Left cardiac atrium (tissue), 4 donors: ENCODE data around the gene KCNN3. TPM values are rescaled to one million over a fixed set of nuclear protein-coding genes. Genes with fewer than 3 reads are reported as not detected.
"Not testable (repeated sequence)": the region's sequence is repeated elsewhere in the genome, so short reads cannot be mapped to it uniquely, and the experiment has no call there.

ENCODE experiments used
- ATAC-seq, 2 donors: fragments of 200-7000 bp; cut with Tn5 transposase; one replicate each; pipeline ENCODE4 v1.9.1; 2020; ENCODE audit warnings: mild to moderate bottlenecking in 2 of 2, moderate library complexity in 2 of 2
- DNase-seq: peaks from one replicate; pipeline ENCODE4 v3.0.0-alpha.2; 2020
- intact Hi-C, 2 donors: fragments of 100-400 bp; cut with DNase I; formaldehyde crosslinking; loops; one replicate each; pipeline versions ENCODE4 v1.14.1 to v1.15.1; 2022 to 2023
- long read RNA-seq: library from polyadenylated mRNA; unstranded; transcript quantifications from one replicate; pipeline ENCODE4 v2.0.0, GENCODE V29; 2021
- total RNA-seq, 2 donors: library from RNA; stranded (reverse); fragmentation: NEBNext Ultra II Directional; extraction: Animal tissue kit (Norgen Biotek cat#: 25700); gene quantifications; one replicate each; pipeline ENCODE4 v1.2.1, GENCODE V29; 2021
- donor health status: DM: no; HTN: yes; CAD: no.
- donor health status: DM: no; HTN: yes; CAD: no; lungs with severe emphysema.
- donor health status: DM: yes; HTN: yes; CAD: no.
- donor health status: Dilated cardiomyopathy.

The KCNN3 gene
- 1 to 10 TPM; 3.2 to 4.6 TPM for total RNA-seq
- long read RNA-seq, full-length matches to known transcripts, result 2 of 3 reads
- long read RNA-seq, partial matches to known transcripts, result 0 of 3 reads
- long read RNA-seq, other reads (novel, unspliced or antisense), result 1 of 3 reads

DNA sequence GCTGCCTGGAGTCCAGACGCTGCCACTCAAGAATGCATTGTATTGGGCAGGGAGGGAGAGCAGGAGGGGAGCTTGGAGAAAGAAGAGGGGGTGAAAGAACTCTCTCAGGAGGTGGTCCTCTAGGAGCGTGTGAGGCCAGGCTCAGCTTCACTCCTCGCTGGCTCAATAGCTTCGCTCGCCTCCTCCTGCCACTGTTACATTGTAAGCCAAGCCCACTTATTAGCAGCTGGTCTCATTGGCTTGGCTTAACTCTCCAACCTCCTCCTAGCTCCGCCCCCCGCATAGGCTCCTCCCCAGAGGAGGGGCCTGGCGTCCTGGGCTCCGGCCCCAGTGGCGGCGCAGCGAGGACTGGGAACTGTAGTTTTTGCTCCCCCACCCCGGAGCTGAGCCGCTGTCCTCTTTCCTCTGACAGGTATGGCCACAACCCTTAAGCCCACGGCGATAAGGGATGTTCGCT lies at the start of gene KCNN3:
TSS of gene KCNN3 (minus strand) at position 167 of the 457 bp plus-strand sequence. CDS start 317 bp downstream, outside the sequence.
- intact Hi-C loops, result no loop called here
- ATAC-seq, result peak; percentile 98
- DNase-seq, result peak; percentile 94

DNA sequence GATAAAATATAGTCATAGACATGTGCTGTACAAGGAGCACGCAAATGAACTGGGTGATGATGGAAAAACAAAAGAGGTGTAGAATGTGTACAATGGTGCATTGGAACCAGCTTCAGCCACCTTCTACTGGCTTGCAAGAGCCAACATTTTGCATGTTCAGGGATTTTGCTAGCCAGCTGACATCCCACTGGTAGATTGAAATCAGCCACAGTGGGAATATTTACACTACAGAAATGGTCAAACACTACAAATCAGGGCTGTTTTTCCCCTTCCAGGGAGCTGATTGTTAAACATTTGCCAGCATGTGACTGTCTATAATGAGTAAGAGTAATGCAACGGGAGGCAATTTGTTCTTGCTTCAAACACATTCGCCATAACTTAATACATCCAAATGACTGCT lies 43.2 kb upstream of the KCNN3 start:
- intact Hi-C loops, result loop anchor here in 1 of 2 donors (2.0 to 5.0 kb wide), 2 partner anchors 24 to 149 kb away; partner anchors contain the start of genes EFNA4 and PMVK
- ATAC-seq (no peak), DNase-seq (no peak)

DNA sequence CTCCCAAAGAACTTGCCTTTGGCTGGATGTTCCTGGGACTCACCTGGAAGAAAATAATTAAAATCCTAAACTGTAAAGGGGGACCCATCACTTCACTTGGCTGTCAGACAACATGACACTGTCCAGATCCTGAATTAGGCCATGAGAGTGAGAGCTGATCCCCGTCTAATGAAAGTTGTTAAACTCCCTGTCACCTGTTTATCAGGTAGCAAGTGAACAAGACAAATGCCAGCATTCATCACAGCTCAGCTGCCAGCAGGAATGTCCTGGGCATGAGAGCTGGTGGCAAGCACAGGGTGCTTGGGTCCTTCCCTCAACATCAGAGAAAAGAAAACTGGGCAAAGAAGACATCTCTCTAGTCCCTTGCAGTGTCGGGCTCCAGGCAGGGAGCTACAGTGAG lies 42.7 kb upstream of the KCNN3 start:
- DNase-seq (no peak), ATAC-seq (peak; percentile 61 to 75)
- intact Hi-C loops, result loop anchor here in 1 of 2 donors (2.0 to 5.0 kb wide), 2 partner anchors 24 to 150 kb away; partner anchors contain the start of genes EFNA4 and PMVK

DNA sequence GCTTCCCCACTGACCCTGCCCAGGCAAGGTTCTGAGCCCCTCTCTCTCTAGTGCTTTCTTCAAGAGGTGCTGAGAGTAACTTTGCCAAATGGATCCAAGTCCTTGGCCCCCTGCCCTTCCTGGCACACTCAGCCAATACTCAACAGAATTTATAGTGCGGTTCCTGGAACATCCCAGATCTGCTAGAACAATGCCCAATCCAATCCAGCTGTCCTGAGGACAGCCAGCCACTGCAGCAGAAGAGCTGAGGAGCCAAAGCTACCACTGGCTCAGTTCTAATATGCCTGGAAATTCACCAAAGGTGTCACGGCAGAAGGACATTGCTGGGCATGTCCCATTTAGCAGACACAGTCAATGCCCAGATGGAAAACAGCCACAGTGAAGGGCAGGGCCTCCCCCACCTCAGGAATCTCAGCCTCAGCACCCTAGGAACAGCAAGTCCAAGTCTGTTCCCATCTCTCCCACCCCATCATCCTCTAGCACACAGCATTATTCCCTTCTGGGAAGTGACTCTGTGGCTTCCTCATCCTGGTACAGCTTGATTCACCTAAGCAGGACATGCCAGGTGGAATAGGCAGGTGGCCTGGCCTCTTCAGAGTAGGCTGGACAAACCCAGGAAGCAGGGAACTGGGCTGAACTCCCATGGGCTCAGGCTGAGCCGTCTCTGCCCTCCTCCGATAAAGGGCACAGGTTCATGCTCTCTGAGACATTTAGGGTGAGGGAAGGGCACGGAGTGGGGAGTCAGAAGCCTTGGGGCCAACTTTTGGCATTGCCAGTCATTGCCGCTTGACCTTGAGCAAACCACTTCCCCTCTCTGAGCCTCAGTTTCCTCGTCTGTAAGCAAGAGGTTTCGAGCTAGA lies 41.8 kb upstream of the KCNN3 start:
- intact Hi-C loops, result loop anchor here in 1 of 2 donors (2.0 to 5.0 kb wide), 2 partner anchors 25 to 150 kb away; partner anchors contain the start of genes EFNA4 and PMVK
- peak; percentile 29 for DNase-seq
- ATAC-seq, result peak; percentile 69 to 87

DNA sequence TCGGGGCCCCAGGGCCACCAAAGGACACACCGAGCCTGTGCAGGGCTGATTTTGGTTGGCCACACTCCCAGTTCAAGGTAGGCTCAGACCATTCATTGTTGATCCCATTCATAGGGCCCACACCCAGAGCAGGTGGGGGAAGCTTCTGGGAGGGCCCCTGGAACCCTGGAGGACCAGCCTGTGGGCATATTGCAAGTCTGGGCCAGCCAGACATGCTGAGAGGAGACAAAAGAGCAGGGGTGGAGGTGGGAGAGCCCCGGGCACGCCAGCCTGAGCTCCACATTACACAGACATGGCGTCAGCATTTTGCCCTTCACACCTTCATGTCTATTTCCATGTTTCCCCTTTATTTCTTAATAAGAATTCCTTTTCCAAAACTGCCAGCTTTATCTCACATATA lies 40.8 kb upstream of the KCNN3 start:
- DNase-seq (no peak), ATAC-seq (no peak)
- intact Hi-C loops, result loop anchor here in 1 of 2 donors (5.0 kb wide), 1 partner anchor 151 kb away; the partner anchor contains the start of gene EFNA4

DNA sequence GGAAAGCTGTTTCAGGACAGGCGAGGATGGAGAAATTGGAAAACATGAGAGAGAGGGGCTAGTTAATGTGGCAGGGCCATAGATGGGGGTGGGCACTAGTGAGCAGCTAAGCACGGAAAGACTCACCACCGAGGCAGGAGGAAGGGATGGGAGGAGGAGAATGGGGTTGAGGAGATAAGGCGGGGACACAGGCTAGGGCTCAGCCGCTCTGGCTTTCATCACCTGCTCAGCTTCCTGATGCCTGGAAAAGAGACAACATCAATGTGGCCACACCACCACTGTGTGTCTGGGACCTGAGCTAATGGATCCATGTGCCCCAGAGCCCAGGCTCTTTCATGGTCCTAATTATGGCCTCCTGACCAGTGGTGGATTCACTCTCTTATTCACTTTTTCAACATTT lies 38.9 kb upstream of the KCNN3 start:
- ATAC-seq (no peak), DNase-seq (no peak)
- intact Hi-C loops, result loop anchor here in 1 of 2 donors (10.0 kb wide), 1 partner anchor 126 kb away; the partner anchor contains the start of genes DCST1 and DCST2

DNA sequence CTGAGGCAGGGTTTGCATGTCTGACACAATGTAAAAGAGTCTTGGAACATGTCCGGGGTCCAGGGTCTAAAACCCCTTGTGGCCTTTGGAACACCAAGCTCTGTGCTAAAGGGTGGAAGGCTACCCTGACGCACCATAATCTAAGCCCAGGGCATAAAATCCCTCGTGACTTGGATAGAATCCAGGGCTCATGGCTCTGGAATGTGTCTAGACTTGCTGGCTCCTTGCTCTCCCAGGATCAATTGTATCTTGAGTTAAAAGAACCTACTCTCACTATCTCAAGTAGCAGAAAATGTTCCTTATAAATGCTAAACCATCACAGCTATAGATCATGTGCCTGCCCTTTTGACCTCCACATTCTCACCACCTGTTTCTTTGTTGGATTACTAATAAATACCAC lies 38.0 kb upstream of the KCNN3 start:
- DNase-seq, ATAC-seq: not testable (repeated sequence)
- intact Hi-C loops, result loop anchor here in 1 of 2 donors (10.0 kb wide), 1 partner anchor 127 kb away; the partner anchor contains the start of genes DCST1 and DCST2

DNA sequence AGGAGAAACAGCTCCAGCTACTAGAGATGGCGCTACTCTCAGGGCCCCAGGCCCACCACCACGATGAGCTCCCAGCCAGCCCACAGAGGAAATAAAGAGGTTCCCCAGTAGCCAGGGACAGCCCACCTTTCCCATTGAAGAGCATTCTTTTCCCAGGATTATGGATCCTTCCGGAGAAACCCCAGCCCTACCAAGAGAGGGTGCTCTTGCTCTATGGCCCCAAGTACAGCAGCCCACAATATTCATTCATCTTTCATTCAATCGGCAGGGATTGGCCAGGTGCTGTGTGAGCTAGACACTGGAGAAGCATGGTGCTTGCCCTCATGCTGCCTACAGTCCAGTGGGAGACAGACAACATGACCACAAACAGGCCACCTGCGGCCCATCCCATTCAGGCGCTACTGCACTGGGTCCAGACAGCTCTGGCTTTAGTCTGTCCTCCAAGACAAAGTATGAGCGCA lies 36.6 kb upstream of the KCNN3 start:
- intact Hi-C loops, result loop anchor here in 1 of 2 donors (2.0 to 10.0 kb wide), 2 partner anchors 38 to 128 kb away; partner anchors contain the start of genes DCST1 and DCST2
- ATAC-seq, result peak in 1 of 2 donors; percentile 61
- DNase-seq, result no peak

DNA sequence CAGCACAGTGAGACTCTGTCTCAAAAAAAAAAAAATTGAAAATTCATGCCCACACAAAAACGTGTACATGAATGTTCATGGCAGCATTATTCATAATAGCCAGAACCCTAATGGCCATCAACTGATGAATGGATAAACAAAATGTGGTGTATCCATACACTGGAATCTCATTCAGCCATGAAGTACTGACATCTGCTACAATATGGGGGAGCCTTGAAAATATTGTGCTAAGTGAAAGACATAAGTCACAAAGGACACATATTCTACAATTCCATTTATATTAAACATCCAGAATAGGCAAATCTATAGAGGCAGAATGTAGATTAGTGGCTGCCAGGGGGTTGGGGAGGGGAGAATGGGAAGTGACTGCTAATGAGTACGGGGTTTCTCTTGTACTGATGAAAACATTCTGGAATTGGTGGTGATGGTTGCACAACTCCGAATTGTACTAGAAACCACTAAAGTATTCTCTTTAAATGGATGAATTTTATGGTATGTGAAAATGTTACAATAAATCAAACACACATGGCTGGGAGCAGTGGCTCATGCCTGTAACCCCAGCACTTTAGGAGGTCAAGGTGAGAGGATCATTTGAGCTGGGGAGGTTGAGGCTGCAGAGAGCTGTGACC lies 33.0 kb upstream of the KCNN3 start:
- intact Hi-C loops, result loop anchor here in 1 of 2 donors (10.0 kb wide), 1 partner anchor 132 kb away; the partner anchor contains the start of genes DCST1 and DCST2
- DNase-seq (no peak), ATAC-seq (no peak)

DNA sequence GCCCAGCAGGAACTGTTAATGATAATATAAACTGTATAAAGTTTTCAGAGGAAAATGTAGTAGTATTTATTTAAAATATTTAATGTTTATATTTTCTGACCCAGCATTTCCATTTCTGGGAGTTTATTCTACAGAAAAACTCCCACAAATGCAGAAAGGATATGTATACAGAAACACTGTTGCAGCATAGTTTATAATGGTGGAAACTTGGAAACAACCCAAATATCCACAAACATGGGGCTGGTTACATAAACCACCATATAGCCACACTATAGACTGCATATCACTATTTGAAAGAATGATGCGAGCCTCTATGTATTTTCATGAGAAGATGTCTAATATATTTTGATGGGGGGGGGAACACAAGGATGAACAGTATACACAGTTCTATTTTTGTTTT lies 31.5 kb upstream of the KCNN3 start:
- intact Hi-C loops, result loop anchor here in 1 of 2 donors (10.0 kb wide), 1 partner anchor 133 kb away; the partner anchor contains the start of genes DCST1 and DCST2
- no peak for ATAC-seq
- no peak for DNase-seq

DNA sequence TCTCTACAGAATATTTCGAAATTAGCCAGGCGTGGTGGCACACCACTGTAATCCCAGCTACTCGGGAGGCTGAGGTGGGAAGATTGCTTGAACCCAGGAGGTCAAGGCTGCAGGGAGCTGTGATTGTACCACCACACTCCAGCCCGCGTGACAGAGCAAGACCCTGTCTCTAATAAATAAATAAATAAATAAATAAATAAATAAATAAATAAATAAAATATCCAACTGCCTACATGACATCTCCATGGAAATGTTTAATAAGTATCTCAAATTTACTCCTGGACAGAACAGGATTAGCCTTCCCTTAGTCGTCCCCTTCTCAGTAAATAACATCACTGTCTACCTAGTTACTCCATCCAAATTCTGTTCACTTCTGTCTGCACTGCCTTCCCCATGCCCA lies 29.0 kb upstream of the KCNN3 start:
- no peak for ATAC-seq
- DNase-seq, result no peak
- intact Hi-C loops, result no loop called here

DNA sequence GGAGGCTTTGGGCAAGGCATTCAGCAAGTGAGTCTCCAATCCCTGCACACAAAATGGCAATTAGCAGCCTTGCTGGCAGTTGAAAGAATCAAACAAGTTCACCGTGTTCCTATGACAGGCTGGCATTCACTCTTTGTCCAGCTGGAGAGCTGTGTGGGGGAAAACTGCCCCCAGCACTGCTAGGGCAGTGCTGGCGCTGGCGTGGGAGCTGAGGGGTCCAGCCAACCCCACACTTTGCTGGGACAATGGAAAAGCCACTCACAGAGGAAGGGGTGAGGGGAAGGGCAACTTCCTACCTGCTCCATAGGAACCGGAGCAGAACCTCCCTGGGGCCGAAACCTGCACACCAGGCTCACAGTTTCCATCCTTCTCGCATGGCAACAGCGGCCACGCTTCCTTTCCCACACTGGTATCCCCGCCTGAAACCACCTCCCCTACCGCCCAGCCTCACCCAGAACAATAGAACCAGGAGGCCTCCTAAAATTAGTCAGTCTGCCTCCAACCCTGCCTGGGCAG lies 26.7 kb upstream of the KCNN3 start:
- intact Hi-C loops, result no loop called here
- ATAC-seq (no peak), DNase-seq (no peak)

DNA sequence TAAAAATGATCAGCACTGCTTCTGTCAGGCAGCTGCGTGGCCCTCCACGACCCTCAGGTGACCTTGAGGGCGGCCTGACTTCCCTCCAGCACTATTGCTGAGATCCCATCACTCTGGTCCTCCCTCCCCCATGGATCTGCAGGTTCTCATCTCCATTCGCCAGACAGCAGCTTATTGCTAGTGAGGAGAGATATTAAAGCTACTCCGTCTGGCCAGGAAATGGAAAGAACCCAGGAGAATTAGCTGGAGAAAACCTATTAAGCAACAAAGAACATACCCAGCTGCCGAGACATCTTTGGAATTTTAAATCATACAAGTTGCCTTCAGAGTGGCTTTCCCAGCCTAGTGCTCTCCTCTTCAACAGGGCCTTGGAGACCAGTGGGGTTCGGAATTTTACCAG lies 25.7 kb upstream of the KCNN3 start:
- ATAC-seq, result no peak
- no peak for DNase-seq
- intact Hi-C loops, result no loop called here

DNA sequence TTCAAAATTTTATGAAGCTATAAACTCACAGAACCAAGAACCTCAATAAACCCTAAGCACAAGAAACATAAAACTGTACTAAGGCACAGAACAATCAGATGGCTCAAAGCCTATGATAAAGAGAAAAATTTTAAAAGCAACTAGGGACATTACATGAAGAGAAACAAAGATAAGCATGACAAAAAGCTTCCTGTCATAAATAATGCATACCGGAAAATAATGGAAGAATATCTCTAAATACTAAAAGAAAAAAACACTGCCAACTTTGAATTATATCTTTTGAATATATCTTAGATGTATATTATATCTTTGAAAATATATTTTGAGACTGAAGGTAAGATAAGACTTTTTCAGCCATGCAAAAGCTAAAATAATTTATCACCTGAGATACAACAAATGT lies 21.4 kb upstream of the KCNN3 start:
- intact Hi-C loops, result no loop called here
- no peak for DNase-seq
- no peak for ATAC-seq

DNA sequence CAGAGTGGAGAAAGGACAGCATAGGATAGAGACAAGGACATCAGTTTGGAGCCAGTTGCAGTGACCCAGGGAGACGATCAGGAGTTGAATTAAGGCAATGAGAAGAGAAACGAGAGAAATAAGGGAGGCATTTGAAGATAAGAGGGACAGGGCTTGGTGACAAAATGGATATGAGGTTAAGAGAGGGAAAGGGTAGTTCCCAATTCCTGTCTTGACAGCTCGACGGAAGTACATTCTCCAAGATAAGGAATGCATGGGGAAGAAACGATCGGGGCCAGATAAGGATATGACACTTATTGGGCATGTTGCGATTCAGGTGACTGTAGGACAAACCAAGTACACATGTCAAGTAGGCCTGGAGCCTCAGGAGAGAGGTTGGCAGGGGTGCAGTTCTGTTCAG lies 18.7 kb upstream of the KCNN3 start:
- ATAC-seq (no peak), DNase-seq (no peak)
- intact Hi-C loops, result loop anchor here in 1 of 2 donors (10.0 kb wide), 1 partner anchor 314 kb away; no protein-coding TSS in a partner anchor

DNA sequence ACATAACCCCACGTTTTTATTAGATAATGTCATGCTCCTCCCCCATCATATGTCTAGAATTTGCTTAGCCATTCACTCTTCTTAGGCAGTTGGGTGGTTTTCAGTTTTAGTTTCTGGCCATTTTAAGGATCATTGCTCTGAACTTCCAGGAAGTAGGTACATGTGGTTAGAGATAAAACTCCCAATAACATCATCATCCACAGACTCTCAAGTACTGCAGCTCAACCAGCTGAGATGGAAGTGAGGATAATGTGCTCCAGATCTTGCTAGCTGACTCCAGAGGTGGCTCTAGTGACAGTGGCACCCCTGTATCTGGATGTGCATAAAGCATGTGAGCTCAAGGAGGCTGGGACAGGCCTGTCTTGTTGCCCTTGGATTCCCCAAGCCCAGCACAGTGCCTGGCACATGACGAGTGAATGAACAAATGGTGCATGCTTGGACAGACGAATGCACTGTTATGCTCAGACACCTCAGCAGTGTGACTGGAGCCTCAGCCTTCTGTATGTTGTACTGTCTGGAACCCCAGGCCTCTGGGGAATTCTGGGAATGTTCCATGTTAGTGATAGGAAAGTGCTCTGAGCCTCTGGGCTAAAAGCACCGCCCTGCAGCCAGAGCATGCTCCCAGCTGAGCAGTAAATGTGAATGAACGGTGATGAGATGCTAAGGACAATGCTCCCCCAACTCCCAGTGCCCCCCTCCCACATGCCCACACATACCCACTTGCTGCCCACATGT lies 16.4 kb upstream of the KCNN3 start:
- ATAC-seq (no peak), DNase-seq (no peak)
- intact Hi-C loops, result loop anchor here in 1 of 2 donors (10.0 kb wide), 1 partner anchor 312 kb away; no protein-coding TSS in a partner anchor

DNA sequence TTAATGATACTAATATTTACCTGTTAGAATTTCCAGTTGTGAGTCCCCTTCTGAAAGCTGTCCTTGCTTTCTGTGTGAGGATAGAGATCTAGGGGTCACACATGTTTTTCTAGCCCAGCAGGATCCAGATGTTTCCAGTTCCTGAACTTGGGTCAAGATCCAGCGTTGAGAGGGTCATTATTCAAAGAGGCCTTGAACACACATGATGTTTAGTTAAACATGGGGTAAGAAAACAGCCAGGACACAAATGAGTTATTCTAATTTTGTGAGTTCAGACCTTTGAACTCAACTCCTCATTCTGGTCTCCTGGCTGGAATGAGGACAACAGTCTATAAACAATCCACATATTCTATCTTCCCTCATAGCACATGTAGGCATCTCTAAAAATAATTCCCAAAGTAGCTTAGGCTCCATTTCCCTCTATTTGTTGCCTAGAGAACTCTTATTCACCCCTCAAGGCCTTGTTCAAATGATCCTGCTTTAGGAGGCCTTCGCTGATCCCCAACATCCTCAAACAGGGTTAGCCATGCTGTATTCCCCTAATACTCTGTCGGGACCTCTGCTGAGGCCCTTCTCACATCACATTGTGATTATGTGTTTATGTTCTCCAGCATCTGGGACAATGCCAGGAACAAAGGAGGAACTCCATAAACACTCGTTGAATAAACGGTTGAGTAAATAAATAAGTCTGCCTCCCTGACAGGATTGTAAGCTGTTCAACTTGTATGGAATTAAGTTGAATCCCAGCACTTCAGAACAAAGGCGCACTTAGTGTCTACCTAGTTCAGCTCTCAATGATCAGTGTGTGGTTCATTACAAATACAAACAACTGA lies 15.0 kb upstream of the KCNN3 start:
- DNase-seq (no peak), ATAC-seq (no peak)
- intact Hi-C loops, result loop anchor here in 1 of 2 donors (5.0 to 10.0 kb wide), 2 partner anchors 218 to 310 kb away; no protein-coding TSS in a partner anchor
